ENCODE results near the gene LYRM1. TPM values are rescaled to one million over a fixed set of nuclear protein-coding genes. Genes with fewer than 3 reads are reported as not detected.

LYRM1 gene
- total and polyA plus RNA-seq, 10 of the 15 experiments (the other 5 are each of a cell fraction or from before 2014, with no cell fraction given) = 18.4 to 54.4 (median 38.0) TPM

- no peak for TF ChIP-seq SKIL (IDR thresholded peaks at IDR 0.05; ENCODE audit: low read depth, poor library complexity, severe bottlenecking)
- no peak for TF ChIP-seq RAD21 (IDR thresholded peaks at IDR 0.05; ENCODE audit: insufficient read depth, low read depth, low read length)
- TF ChIP-seq ZNF207 (IDR thresholded peaks at IDR 0.05; ENCODE audit: borderline replicate concordance) = no peak
- no peak for TF ChIP-seq SREBF1 (IDR thresholded peaks at IDR 0.05; ENCODE audit: low read length)
- TF ChIP-seq, protein P1, sequence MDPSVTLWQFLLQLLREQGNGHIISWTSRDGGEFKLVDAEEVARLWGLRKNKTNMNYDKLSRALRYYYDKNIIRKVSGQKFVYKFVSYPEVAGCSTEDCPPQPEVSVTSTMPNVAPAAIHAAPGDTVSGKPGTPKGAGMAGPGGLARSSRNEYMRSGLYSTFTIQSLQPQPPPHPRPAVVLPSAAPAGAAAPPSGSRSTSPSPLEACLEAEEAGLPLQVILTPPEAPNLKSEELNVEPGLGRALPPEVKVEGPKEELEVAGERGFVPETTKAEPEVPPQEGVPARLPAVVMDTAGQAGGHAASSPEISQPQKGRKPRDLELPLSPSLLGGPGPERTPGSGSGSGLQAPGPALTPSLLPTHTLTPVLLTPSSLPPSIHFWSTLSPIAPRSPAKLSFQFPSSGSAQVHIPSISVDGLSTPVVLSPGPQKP (IDR thresholded peaks at IDR 0.05; ENCODE audit: low read depth, low read length) = no peak
- no peak for TF ChIP-seq FOS (IDR thresholded peaks at IDR 0.05; ENCODE audit: borderline replicate concordance, extremely low read depth, insufficient read length)
- no peak for TF ChIP-seq CBX5 (IDR thresholded peaks at IDR 0.05; ENCODE audit: low read depth)
- TF ChIP-seq USF1 (IDR thresholded peaks at IDR 0.05; ENCODE audit: borderline replicate concordance, extremely low read length, insufficient read depth, low read depth, low read length) = no peak
- TF ChIP-seq RCOR1 (conservative IDR thresholded peaks at IDR 0.05; ENCODE audit: low read depth, low read length) = no peak
Observed at GRCh38 chr16:20942256-20942655, 41.7 kb downstream of the LYRM1 start (continued).

Data from GM12878 (cell line).